PC-3 (cell line): ENCODE measurements around the gene HLA-A.

Experiments used
- CTCF ChIP-seq: fragments of 300-600 bp; sonication (generic); conservative IDR thresholded peaks from 2 replicates; pipeline ENCODE4 v1.5.1; 2017; ENCODE audit warnings: antibody characterized with exemption, low read depth, mild to moderate bottlenecking, low read length
- EZH2phosphoT487 ChIP-seq: fragments of 300-600 bp; sonication (generic); IDR thresholded peaks from 2 replicates; pipeline ENCODE4 v1.6.1; 2018; ENCODE audit warnings: mild to moderate bottlenecking, antibody characterized with exemption, low read length, borderline replicate concordance

- TF ChIP-seq CTCF (no peak), EZH2phosphoT487 (no peak)
These were observed 39.8 kb downstream of the HLA-A start for GRCh38 chr6:29982097-29982496.
